GM12865 (cell line): ENCODE measurements around the gene OR2F2.

Experiments
- DNase-seq: peaks from one replicate; pipeline ENCODE4 v3.0.0; 2010; ENCODE audit warnings: low read depth
- H3K4me3 ChIP-seq: 2 replicates; pipeline ENCODE4 v1.5.1; 2011; ENCODE audit warnings: mild to moderate bottlenecking, low read depth, low read length, control low read depth
- CTCF ChIP-seq: IDR thresholded peaks from 2 replicates; pipeline ENCODE4 v1.5.1; 2011; ENCODE audit warnings: low read length, control low read depth, low read depth, inconsistent platforms; ENCODE audit not compliant: insufficient read depth; ENCODE audit errors: missing control alignments

OR2F2 gene

GRCh38 chr7:143973870-143974416 is 38.9 kb downstream of the OR2F2 start:
- H3K4me3 ChIP-seq: no peak overlapping the region
- no peak for TF ChIP-seq CTCF

GRCh38 chr7:143974459-143974858 is 39.4 kb downstream of the OR2F2 start:
- H3K4me3 ChIP-seq: no peak overlapping the region
- TF ChIP-seq CTCF: no peak
- DNase-seq: no peak

More at GRCh38 chr7:143973870-143974416, 38.9 kb downstream of the OR2F2 start:
- DNase-seq: no peak

GRCh38 chr7:143975617-143976016 is 40.6 kb downstream of the OR2F2 start:
- H3K4me3 ChIP-seq: no peak overlapping the region
- TF ChIP-seq CTCF: no peak
- no peak for DNase-seq

GRCh38 chr7:143978585-143978984 is 43.6 kb downstream of the OR2F2 start:
- no peak overlapping the region for H3K4me3 ChIP-seq
- no peak for TF ChIP-seq CTCF
- no peak for DNase-seq

- no peak for DNase-seq
- no peak for TF ChIP-seq CTCF
- no peak overlapping the region for H3K4me3 ChIP-seq
These were observed 44.3 kb downstream of the OR2F2 start for GRCh38 chr7:143979359-143979758.

- TF ChIP-seq CTCF: no peak
- no peak for DNase-seq
- H3K4me3 ChIP-seq: no peak overlapping the region
These were observed 45.0 kb downstream of the OR2F2 start for GRCh38 chr7:143979998-143980397.
